Karpas-422 (cell line): ENCODE measurements around the gene MBP. TPM values are rescaled to one million over a fixed set of nuclear protein-coding genes. Genes with fewer than 3 reads are reported as not detected.
"Not testable (repeated sequence)": the region's sequence is repeated elsewhere in the genome, so short reads cannot be mapped to it uniquely, and the experiment has no call there.

Source experiments
- DNase-seq: peaks from one replicate; pipeline ENCODE4 v3.0.0-alpha.2; 2015
- H2AFZ ChIP-seq: fragments of 200-600 bp; sonication (generic); 2 replicates; pipeline ENCODE4 v1.6.1; 2014; ENCODE audit warnings: antibody characterized with exemption, low read length, mixed read lengths
- H3K27ac ChIP-seq: fragments of 200-600 bp; sonication (generic); 2 replicates; pipeline ENCODE4 v1.5.1; 2014; ENCODE audit warnings: mild to moderate bottlenecking, low read length, moderate library complexity
- H3K27me3 ChIP-seq: fragments of 200-600 bp; sonication (generic); 2 replicates; pipeline ENCODE4 v1.6.1; 2014; ENCODE audit warnings: low read length, mixed read lengths
- H3K36me3 ChIP-seq: fragments of 200-600 bp; sonication (generic); 2 replicates; pipeline ENCODE4 v1.6.1; 2014; ENCODE audit warnings: low read length, mixed read lengths; ENCODE audit not compliant: insufficient read depth
- H3K4me1 ChIP-seq: fragments of 200-600 bp; sonication (generic); 2 replicates; pipeline ENCODE4 v1.6.1; 2014; ENCODE audit warnings: mild to moderate bottlenecking, low read length, mixed read lengths
- H3K4me2 ChIP-seq: fragments of 200-600 bp; sonication (generic); 2 replicates; pipeline ENCODE4 v1.6.1; 2014; ENCODE audit warnings: low read length, low read depth, mild to moderate bottlenecking; ENCODE audit not compliant: poor library complexity, severe bottlenecking
- H3K4me3 ChIP-seq: fragments of 200-600 bp; sonication (generic); 2 replicates; pipeline ENCODE4 v1.5.1; 2014; ENCODE audit warnings: mild to moderate bottlenecking, antibody characterized with exemption, low read length, mixed read lengths
- H3K79me2 ChIP-seq: fragments of 200-600 bp; sonication (generic); 2 replicates; pipeline ENCODE4 v1.6.1; 2014; ENCODE audit warnings: mild to moderate bottlenecking, low read length, mixed read lengths
- H3K9ac ChIP-seq: fragments of 200-600 bp; sonication (generic); 2 replicates; pipeline ENCODE4 v1.6.0; 2014; ENCODE audit warnings: low read length
- H3K9me2 ChIP-seq: fragments of 200-600 bp; sonication (generic), shearing (Covaris generic); replicated peaks from 2 replicates; pipeline ENCODE4 v1.6.0; 2014; ENCODE audit warnings: mild to moderate bottlenecking, low read length, moderate library complexity; ENCODE audit not compliant: insufficient read depth
- H3K9me3 ChIP-seq: fragments of 300-700, 200-600 bp; sonication (generic); 2 replicates; pipeline ENCODE4 v1.6.1; 2014; ENCODE audit warnings: low read length, mixed read lengths
- H4K20me1 ChIP-seq: fragments of 200-600 bp; sonication (generic); 2 replicates; pipeline ENCODE4 v1.6.1; 2014; ENCODE audit warnings: mild to moderate bottlenecking, antibody characterized with exemption, low read length, low read depth; ENCODE audit not compliant: insufficient read depth
- total RNA-seq: library from RNA; depleted of rRNA; stranded (reverse); fragments of >200 nt; shearing (Covaris generic); gene quantifications from 2 replicates; pipeline ENCODE4 v1.2.3, GENCODE V29; 2014; ENCODE audit warnings: low replicate concordance

MBP gene
- total RNA-seq, 1 experiment from 2014 or later: 67.8 TPM

GRCh38 chr18:76970770-76971559, 161.6 kb downstream of the MBP start:
- no peak for DNase-seq
- 0 out of 2 replicates have a peak, but pooled peaks cover 4% of the 10 kb centered on the region for H3K9me3 ChIP-seq
- peaks cover 9% of the 10 kb centered on the region for H3K36me3 ChIP-seq
- H3K79me2 ChIP-seq: peaks cover 15% of the 10 kb centered on the region
- H3K4me2 ChIP-seq: peak overlapping the region; percentile 9
- no peaks in the 10 kb centered on the region for H3K27me3 ChIP-seq
- H3K27ac ChIP-seq: peak overlapping the region; percentile 69
- H3K9me2 ChIP-seq: no peaks in the 10 kb centered on the region
- 0 out of 2 replicates have a peak overlapping the region, but pooled peaks have one; percentile 4 for H3K9ac ChIP-seq
- H3K4me1 ChIP-seq: peaks cover 47% of the 10 kb centered on the region
- no peaks in the 10 kb centered on the region for H4K20me1 ChIP-seq
- H3K4me3 ChIP-seq: no peak overlapping the region
- no peak overlapping the region for H2AFZ ChIP-seq

GRCh38 chr18:76967721-76968472, 164.7 kb downstream of the MBP start:
- no peak for DNase-seq
- 0 out of 2 replicates have a peak, but pooled peaks cover 4% of the 10 kb centered on the region for H3K9me3 ChIP-seq
- no peak overlapping the region for H3K9ac ChIP-seq
- H3K27me3 ChIP-seq: no peaks in the 10 kb centered on the region
- no peaks in the 10 kb centered on the region for H4K20me1 ChIP-seq
- peaks cover 9% of the 10 kb centered on the region for H3K36me3 ChIP-seq
- no peak overlapping the region for H3K4me3 ChIP-seq
- H3K9me2 ChIP-seq: no peaks in the 10 kb centered on the region
- H3K4me2 ChIP-seq: no peak overlapping the region
- H3K79me2 ChIP-seq: peaks cover 41% of the 10 kb centered on the region
- H2AFZ ChIP-seq: no peak overlapping the region
- peak overlapping the region; percentile 30 for H3K27ac ChIP-seq
- H3K4me1 ChIP-seq: peaks cover 57% of the 10 kb centered on the region

GRCh38 chr18:76967299-76967698, 165.3 kb downstream of the MBP start:
- Histone ChIP-seq H3K27ac (peak overlapping the region; percentile 30), H3K4me1 (peaks cover 62% of the 10 kb centered on the region)

GRCh38 chr18:76965555-76966151, 166.9 kb downstream of the MBP start:
- peak overlapping the region; percentile 87 for H3K27ac ChIP-seq
- peaks cover 20% of the 10 kb centered on the region for H3K36me3 ChIP-seq
- not testable (repeated sequence) for H3K27me3 ChIP-seq, H4K20me1 ChIP-seq, H3K9me3 ChIP-seq, H3K9me2 ChIP-seq, H2AFZ ChIP-seq
- peaks cover 65% of the 10 kb centered on the region for H3K4me1 ChIP-seq
- H3K4me2 ChIP-seq: peak overlapping the region; percentile 66
- DNase-seq: peak; percentile 93
- H3K79me2 ChIP-seq: peaks cover 52% of the 10 kb centered on the region
- H3K4me3 ChIP-seq: peak overlapping the region; percentile 45
- peak overlapping the region; percentile 60 for H3K9ac ChIP-seq

More at GRCh38 chr18:76967299-76967698, 165.3 kb downstream of the MBP start:
- DNase-seq, H3K27me3 ChIP-seq, H3K9me2 ChIP-seq, H4K20me1 ChIP-seq, H3K4me2 ChIP-seq, H3K9me3 ChIP-seq, H3K4me3 ChIP-seq, H3K9ac ChIP-seq, H2AFZ ChIP-seq: not testable (repeated sequence)
- peaks cover 47% of the 10 kb centered on the region for H3K79me2 ChIP-seq
- peaks cover 13% of the 10 kb centered on the region for H3K36me3 ChIP-seq

- Histone ChIP-seq H3K9ac (no peak overlapping the region), H2AFZ (no peak overlapping the region), H3K4me2 (peak overlapping the region; percentile 10), H3K9me2 (no peaks in the 10 kb centered on the region), H3K79me2 (peaks cover 52% of the 10 kb centered on the region), H3K4me3 (no peak overlapping the region), H3K36me3 (peaks cover 23% of the 10 kb centered on the region), H4K20me1 (no peaks in the 10 kb centered on the region), H3K4me1 (peaks cover 56% of the 10 kb centered on the region), H3K9me3 (0 out of 2 replicates have a peak, but pooled peaks cover 4% of the 10 kb centered on the region), H3K27me3 (no peaks in the 10 kb centered on the region), H3K27ac (peak overlapping the region; percentile 87)
- DNase-seq: no peak
Observed at GRCh38 chr18:76963936-76964335, 168.6 kb downstream of the MBP start.

GRCh38 chr18:76962851-76963250, 169.7 kb downstream of the MBP start:
- peaks cover 23% of the 10 kb centered on the region for H3K36me3 ChIP-seq

GRCh38 chr18:76960528-76961035, 172.0 kb downstream of the MBP start:
- Histone ChIP-seq H3K79me2 (peaks cover 34% of the 10 kb centered on the region), H3K4me2 (no peak overlapping the region), H3K27ac (peak overlapping the region; percentile 87), H3K36me3 (peaks cover 16% of the 10 kb centered on the region), H3K27me3 (no peaks in the 10 kb centered on the region), H3K4me3 (no peak overlapping the region), H3K9me3 (no peaks in the 10 kb centered on the region), H2AFZ (no peak overlapping the region), H3K4me1 (peaks cover 45% of the 10 kb centered on the region), H3K9me2 (no peaks in the 10 kb centered on the region), H3K9ac (no peak overlapping the region), H4K20me1 (no peaks in the 10 kb centered on the region)
- peak; percentile 84 for DNase-seq

More at GRCh38 chr18:76962851-76963250, 169.7 kb downstream of the MBP start:
- H3K27ac ChIP-seq: peak overlapping the region; percentile 87
- 0 out of 2 replicates have a peak, but pooled peaks cover 4% of the 10 kb centered on the region for H3K9me3 ChIP-seq
- no peak for DNase-seq
- H3K27me3 ChIP-seq: no peaks in the 10 kb centered on the region
- no peak overlapping the region for H3K4me2 ChIP-seq
- no peak overlapping the region for H3K9ac ChIP-seq
- H3K9me2 ChIP-seq: no peaks in the 10 kb centered on the region
- no peaks in the 10 kb centered on the region for H4K20me1 ChIP-seq
- no peak overlapping the region for H2AFZ ChIP-seq
- H3K79me2 ChIP-seq: peaks cover 52% of the 10 kb centered on the region
- H3K4me1 ChIP-seq: peaks cover 56% of the 10 kb centered on the region
- H3K4me3 ChIP-seq: no peak overlapping the region
